Keratinocyte (primary cell): ENCODE data around the gene CYP26A1.

Experiments used
- CTCF ChIP-seq, 3 experiments: IDR thresholded peaks in 1 of 3; conservative IDR thresholded peaks in 1 of 3; optimal IDR thresholded peaks in 1 of 3; 2 replicates in 2 of 3; 3 replicates in 1 of 3; pipeline versions ENCODE3 to v1.5.1; 2011; ENCODE audit warnings: low read length in 3 of 3, mild to moderate bottlenecking in 3 of 3, moderate library complexity in 2 of 3, control low read depth in 1 of 3, inconsistent platforms in 1 of 3; ENCODE audit not compliant: insufficient read depth in 2 of 3; ENCODE audit errors: extremely low read depth in 1 of 3
- EZH2 ChIP-seq: IDR thresholded peaks from one replicate; pipeline ENCODE4 v1.6.1; 2012; ENCODE audit warnings: inconsistent platforms, mild to moderate bottlenecking, low read length, moderate library complexity

DNA sequence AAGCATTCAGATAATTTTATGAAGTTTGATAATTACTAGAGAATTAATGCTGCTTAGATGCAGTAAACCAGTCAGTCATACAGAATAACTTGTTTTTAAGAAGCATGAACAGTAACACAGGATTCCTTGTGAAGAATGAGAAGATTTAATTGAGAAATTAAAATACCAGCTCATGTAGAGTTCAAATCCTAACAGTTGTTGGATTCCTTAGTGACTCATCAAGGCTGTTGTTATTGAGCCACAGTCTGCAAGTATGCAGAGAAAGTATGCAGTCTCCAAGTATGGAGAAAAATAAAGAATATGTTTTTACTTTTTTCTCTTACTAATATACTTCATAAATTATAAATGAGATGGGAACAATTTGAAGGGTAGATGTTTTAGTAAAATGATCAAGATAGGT, 43.3 kb upstream of the CYP26A1 start:
- TF ChIP-seq EZH2 (no peak), CTCF (optimal IDR thresholded peaks at IDR 0.05 in 1 of 3, IDR thresholded peaks at IDR 0.05 in 1 of 3, conservative IDR thresholded peaks at IDR 0.05 in 1 of 3; ENCODE audit: extremely low read depth in 1 of 3, insufficient read depth in 2 of 3, low read length in 3 of 3) (no peak)
